A172 (cell line): ENCODE results near the gene TUBAL3. TPM values are rescaled to one million over a fixed set of nuclear protein-coding genes. Genes with fewer than 3 reads are reported as not detected.

Source experiments
- total RNA-seq: library from RNA; depleted of rRNA; stranded (reverse); fragments of >200 nt; shearing (Covaris generic); gene quantifications from 2 replicates; pipeline ENCODE4 v1.2.3, GENCODE V29; 2014; rRNA removed

TUBAL3 gene
- total RNA-seq, 1 experiment from 2014 or later: not detected

Other genes starting within 250 kb of the TUBAL3 start
- gene AKR1C8, start 219.7 kb downstream of the TUBAL3 start, total RNA-seq: not detected in 2 replicates
- not detected in 2 replicates for gene AKR1C4, start 208.0 kb downstream of the TUBAL3 start, total RNA-seq
- gene UCN3, start 39.9 kb downstream of the TUBAL3 start, total RNA-seq: not detected in 2 replicates
- 40.8 and 52.1 TPM in 2 replicates for gene NET1, start 7.7 kb upstream of the TUBAL3 start, total RNA-seq
- not detected in 2 replicates for gene CALML5, start 94.7 kb upstream of the TUBAL3 start, total RNA-seq
- gene CALML3, start 120.1 kb upstream of the TUBAL3 start, total RNA-seq: not detected in 2 replicates